ENCODE results near the gene DSTYK. TPM values are rescaled to one million over a fixed set of nuclear protein-coding genes. Genes with fewer than 3 reads are reported as not detected.

Gene DSTYK
- total and polyA plus RNA-seq, 2 experiments from 2014 or later, result 6.1 to 10.7 TPM

- Histone ChIP-seq H3K4me2 (no peak overlapping the region), H3K9me2 (ENCODE audit: insufficient read depth) (no peaks in the 10 kb centered on the region), H4K20me1 (replicated peaks; ENCODE audit: insufficient read depth) (no peaks in the 10 kb centered on the region; the same call in 1 of the 2 replicates), H3K79me2 (replicated peaks; ENCODE audit: insufficient read depth) (no peaks in the 10 kb centered on the region), H3K36me3 (ENCODE audit: insufficient read depth) (no peaks in the 10 kb centered on the region), H3K27ac (ENCODE audit: low read depth) (no peak overlapping the region), H3K4me3 (no peak overlapping the region), H3K4me1 (ENCODE audit: insufficient read depth) (no peaks in the 10 kb centered on the region; the same call in 1 of the 2 replicates), H2AFZ (no peak overlapping the region), H3F3A (replicated peaks; ENCODE audit: low read depth) (no peaks in the 10 kb centered on the region), H3K27me3 (ENCODE audit: insufficient read depth) (no peaks in the 10 kb centered on the region)
- H3K27ac Mint-ChIP-seq, result no peak overlapping the region
- peaks cover 3% of the 10 kb centered on the region for H3K27me3 Mint-ChIP-seq (ENCODE audit: insufficient read depth, low read depth, poor library complexity)
- H3K4me3 Mint-ChIP-seq, result no peak overlapping the region
- H3K9me3 Mint-ChIP-seq, result no peaks in the 10 kb centered on the region
- ATAC-seq, result no peak
- no peak for TF ChIP-seq CREB1 (CRISPR knock-in tag; IDR thresholded peaks at IDR 0.05; ENCODE audit: low read depth)
- no peak for TF ChIP-seq POLR2AphosphoS5 (IDR thresholded peaks at IDR 0.05; ENCODE audit: low read depth)
- TF ChIP-seq ZNF462 (CRISPR knock-in tag; IDR thresholded peaks at IDR 0.05), result no peak
- no peak for TF ChIP-seq NANOG (IDR thresholded peaks at IDR 0.05; ENCODE audit: borderline replicate concordance)
- no peak for TF ChIP-seq ZNF331 (CRISPR knock-in tag; IDR thresholded peaks at IDR 0.05; ENCODE audit: low read depth)
- TF ChIP-seq, protein P1, sequence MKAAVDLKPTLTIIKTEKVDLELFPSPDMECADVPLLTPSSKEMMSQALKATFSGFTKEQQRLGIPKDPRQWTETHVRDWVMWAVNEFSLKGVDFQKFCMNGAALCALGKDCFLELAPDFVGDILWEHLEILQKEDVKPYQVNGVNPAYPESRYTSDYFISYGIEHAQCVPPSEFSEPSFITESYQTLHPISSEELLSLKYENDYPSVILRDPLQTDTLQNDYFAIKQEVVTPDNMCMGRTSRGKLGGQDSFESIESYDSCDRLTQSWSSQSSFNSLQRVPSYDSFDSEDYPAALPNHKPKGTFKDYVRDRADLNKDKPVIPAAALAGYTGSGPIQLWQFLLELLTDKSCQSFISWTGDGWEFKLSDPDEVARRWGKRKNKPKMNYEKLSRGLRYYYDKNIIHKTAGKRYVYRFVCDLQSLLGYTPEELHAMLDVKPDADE (IDR thresholded peaks at IDR 0.05), result no peak
- TF ChIP-seq EZH2 (IDR thresholded peaks at IDR 0.05; ENCODE audit: low read depth, unreplicated experiment), result no peak
- TF ChIP-seq, protein P2, sequence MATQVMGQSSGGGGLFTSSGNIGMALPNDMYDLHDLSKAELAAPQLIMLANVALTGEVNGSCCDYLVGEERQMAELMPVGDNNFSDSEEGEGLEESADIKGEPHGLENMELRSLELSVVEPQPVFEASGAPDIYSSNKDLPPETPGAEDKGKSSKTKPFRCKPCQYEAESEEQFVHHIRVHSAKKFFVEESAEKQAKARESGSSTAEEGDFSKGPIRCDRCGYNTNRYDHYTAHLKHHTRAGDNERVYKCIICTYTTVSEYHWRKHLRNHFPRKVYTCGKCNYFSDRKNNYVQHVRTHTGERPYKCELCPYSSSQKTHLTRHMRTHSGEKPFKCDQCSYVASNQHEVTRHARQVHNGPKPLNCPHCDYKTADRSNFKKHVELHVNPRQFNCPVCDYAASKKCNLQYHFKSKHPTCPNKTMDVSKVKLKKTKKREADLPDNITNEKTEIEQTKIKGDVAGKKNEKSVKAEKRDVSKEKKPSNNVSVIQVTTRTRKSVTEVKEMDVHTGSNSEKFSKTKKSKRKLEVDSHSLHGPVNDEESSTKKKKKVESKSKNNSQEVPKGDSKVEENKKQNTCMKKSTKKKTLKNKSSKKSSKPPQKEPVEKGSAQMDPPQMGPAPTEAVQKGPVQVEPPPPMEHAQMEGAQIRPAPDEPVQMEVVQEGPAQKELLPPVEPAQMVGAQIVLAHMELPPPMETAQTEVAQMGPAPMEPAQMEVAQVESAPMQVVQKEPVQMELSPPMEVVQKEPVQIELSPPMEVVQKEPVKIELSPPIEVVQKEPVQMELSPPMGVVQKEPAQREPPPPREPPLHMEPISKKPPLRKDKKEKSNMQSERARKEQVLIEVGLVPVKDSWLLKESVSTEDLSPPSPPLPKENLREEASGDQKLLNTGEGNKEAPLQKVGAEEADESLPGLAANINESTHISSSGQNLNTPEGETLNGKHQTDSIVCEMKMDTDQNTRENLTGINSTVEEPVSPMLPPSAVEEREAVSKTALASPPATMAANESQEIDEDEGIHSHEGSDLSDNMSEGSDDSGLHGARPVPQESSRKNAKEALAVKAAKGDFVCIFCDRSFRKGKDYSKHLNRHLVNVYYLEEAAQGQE (IDR thresholded peaks at IDR 0.05; ENCODE audit: unreplicated experiment), result no peak
- no peak for TF ChIP-seq EZH2phosphoT487 (IDR thresholded peaks at IDR 0.05; ENCODE audit: unreplicated experiment)
- no peak for TF ChIP-seq STAT1 (IDR thresholded peaks at IDR 0.05; ENCODE audit: unreplicated experiment)
- TF ChIP-seq, protein P3, sequence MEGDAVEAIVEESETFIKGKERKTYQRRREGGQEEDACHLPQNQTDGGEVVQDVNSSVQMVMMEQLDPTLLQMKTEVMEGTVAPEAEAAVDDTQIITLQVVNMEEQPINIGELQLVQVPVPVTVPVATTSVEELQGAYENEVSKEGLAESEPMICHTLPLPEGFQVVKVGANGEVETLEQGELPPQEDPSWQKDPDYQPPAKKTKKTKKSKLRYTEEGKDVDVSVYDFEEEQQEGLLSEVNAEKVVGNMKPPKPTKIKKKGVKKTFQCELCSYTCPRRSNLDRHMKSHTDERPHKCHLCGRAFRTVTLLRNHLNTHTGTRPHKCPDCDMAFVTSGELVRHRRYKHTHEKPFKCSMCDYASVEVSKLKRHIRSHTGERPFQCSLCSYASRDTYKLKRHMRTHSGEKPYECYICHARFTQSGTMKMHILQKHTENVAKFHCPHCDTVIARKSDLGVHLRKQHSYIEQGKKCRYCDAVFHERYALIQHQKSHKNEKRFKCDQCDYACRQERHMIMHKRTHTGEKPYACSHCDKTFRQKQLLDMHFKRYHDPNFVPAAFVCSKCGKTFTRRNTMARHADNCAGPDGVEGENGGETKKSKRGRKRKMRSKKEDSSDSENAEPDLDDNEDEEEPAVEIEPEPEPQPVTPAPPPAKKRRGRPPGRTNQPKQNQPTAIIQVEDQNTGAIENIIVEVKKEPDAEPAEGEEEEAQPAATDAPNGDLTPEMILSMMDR (conservative IDR thresholded peaks at IDR 0.05; ENCODE audit: low read depth in 2 of 2), result no peak
- DNase-seq (ENCODE audit: low spot score), result no peak
- H3K4me1 Mint-ChIP-seq, result peaks cover 12% of the 10 kb centered on the region; the same call in 2 of the 3 replicates
- H3K36me3 Mint-ChIP-seq (ENCODE audit: low read depth), result peaks cover 3% of the 10 kb centered on the region; the same call in 2 of the 3 replicates
Observed at GRCh38 chr1:205245096-205245495, 33.6 kb upstream of the DSTYK start.

All from GM23338 (cell line).